Chondrocyte (in vitro differentiated cells): ENCODE results near the gene SLC27A5. TPM values are rescaled to one million over a fixed set of nuclear protein-coding genes. Genes with fewer than 3 reads are reported as not detected.
A peak's percentile ranks its signal among the peaks of the same experiment; 100 is the strongest.
"Not testable (repeated sequence)": the region's sequence is repeated elsewhere in the genome, so short reads cannot be mapped to it uniquely, and the experiment has no call there.

Experiments used
- DNase-seq: peaks from one replicate; pipeline ENCODE4 v3.0.0; 2021; ENCODE audit warnings: mixed read lengths, low spot score
- H3K27ac Mint-ChIP-seq: one replicate; pipeline ENCODE4 v1.8.0; 2021; ENCODE audit warnings: mild to moderate bottlenecking, moderate library complexity, mixed read lengths; ENCODE audit not compliant: unreplicated experiment
- H3K27me3 Mint-ChIP-seq: 2 replicates; pipeline ENCODE4 v1.8.0; 2021; ENCODE audit warnings: low read depth, mixed read lengths
- H3K36me3 Mint-ChIP-seq: 2 replicates; pipeline ENCODE4 v1.8.0; 2021; ENCODE audit warnings: low read depth, mixed read lengths
- H3K4me1 Mint-ChIP-seq: 2 replicates; pipeline ENCODE4 v1.8.0; 2021; ENCODE audit warnings: low read depth, mild to moderate bottlenecking, mixed read lengths
- H3K4me3 Mint-ChIP-seq: one replicate; pipeline ENCODE4 v1.8.0; 2021; ENCODE audit warnings: mild to moderate bottlenecking, moderate library complexity, mixed read lengths; ENCODE audit not compliant: unreplicated experiment
- H3K9me3 Mint-ChIP-seq: 2 replicates; pipeline ENCODE4 v1.8.0; 2021; ENCODE audit warnings: low read depth, mixed read lengths
- total RNA-seq: library from RNA; stranded (reverse); gene quantifications from 3 replicates; pipeline ENCODE4 v1.2.1, GENCODE V29; 2021
- TF ChIP-seq, protein P1 (sequence below): fragments of 200-600 bp; sonication (generic); IDR thresholded peaks from 2 replicates; pipeline ENCODE4 v1.5.0; 2021; ENCODE audit warnings: antibody characterized with exemption, mild to moderate bottlenecking, moderate library complexity

Gene SLC27A5
- total RNA-seq, 1 donor from 2014 or later: 4.7 TPM

DNA sequence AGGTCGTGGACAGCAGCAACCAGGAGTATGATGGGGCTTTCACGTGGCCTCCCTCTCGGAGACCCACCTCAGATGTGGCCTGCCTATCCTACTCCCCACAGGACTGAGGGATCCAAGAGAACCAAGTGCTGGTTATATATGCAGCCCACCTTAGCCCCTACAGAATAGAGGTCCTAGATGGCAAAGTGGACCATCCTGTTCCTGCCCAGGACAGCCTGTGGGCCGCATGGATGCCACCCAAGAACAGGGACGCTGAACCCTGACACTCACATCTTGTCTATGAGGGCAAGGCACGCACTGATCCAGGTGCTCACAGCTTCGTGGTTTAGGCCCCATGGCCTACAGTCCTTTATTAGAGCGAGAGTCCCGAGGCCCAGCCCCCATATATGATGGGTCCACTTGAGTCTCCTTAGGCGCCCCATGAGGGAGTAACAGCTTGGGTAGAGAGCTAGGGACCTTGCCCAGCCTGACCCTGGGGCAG lies 1.5 kb upstream of the SLC27A5 start:
- no peak overlapping the region for H3K4me3 Mint-ChIP-seq
- no peak for DNase-seq
- H3K36me3 Mint-ChIP-seq: peaks cover 5% of the 10 kb centered on the region
- H3K4me1 Mint-ChIP-seq: peaks cover 25% of the 10 kb centered on the region
- H3K27me3 Mint-ChIP-seq: no peaks in the 10 kb centered on the region
- H3K9me3 Mint-ChIP-seq: no peaks in the 10 kb centered on the region
- TF ChIP-seq, protein P1, sequence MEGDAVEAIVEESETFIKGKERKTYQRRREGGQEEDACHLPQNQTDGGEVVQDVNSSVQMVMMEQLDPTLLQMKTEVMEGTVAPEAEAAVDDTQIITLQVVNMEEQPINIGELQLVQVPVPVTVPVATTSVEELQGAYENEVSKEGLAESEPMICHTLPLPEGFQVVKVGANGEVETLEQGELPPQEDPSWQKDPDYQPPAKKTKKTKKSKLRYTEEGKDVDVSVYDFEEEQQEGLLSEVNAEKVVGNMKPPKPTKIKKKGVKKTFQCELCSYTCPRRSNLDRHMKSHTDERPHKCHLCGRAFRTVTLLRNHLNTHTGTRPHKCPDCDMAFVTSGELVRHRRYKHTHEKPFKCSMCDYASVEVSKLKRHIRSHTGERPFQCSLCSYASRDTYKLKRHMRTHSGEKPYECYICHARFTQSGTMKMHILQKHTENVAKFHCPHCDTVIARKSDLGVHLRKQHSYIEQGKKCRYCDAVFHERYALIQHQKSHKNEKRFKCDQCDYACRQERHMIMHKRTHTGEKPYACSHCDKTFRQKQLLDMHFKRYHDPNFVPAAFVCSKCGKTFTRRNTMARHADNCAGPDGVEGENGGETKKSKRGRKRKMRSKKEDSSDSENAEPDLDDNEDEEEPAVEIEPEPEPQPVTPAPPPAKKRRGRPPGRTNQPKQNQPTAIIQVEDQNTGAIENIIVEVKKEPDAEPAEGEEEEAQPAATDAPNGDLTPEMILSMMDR: no peak
- no peak overlapping the region for H3K27ac Mint-ChIP-seq

DNA sequence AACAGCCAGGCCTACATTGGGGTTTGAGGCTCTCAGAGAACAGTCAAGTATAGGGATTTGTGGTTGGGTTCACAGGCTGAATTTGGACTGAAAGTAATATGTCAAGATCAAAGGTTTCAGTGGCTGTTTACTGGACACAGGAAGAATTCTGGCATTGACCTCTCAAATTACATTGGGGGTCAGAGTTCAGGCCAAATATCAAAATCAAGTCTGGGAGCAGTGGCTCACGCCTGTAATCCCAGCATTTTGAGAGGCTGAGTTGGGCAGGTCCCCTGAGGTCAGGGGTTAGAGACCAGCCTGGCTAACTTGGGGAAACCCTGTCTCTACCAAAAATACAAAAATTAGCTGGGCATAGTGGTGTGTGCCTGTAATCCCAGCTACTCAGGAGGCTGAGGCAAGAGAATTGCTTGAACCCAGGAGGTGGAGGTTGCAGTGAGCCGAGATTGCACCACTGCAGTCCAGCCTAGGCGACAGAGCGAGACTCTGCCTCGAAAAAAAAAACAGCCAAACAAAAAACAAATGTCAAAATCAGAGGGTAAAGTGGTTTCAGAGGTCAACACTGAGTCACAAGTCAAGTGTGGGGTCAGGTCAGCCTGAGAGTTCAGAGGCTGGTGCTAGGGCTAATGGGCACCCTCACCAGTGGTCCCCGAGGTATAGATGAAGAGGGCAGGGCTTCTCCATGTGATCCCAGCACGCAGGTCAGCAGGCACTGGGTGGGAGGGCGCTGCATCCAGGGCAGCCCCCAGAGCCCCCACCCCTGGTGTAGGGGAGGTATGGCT lies 1.5 kb downstream of the SLC27A5 start:
- Mint-ChIP-seq H3K4me3 (no peak overlapping the region), H3K9me3 (peaks cover 8% of the 10 kb centered on the region)
- TF ChIP-seq, protein P1: no peak

DNA sequence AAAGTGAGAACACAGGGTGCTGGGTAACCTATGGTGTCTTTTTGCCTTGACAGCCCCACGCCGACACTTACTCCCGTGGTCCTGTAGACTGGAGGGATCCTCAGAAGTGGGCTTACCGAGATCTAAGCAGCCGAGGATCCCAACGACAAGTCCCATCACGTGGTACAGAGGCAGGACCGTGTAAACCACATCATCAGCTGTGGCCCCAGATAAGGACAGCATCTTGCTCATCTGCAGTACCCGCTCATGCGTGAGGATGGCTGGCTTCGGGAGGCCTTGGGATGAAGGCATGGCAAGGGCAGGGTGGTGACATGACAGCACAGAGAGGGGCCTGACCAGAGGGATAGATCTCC lies 2.1 kb downstream of the SLC27A5 start:
- Mint-ChIP-seq H3K27me3 (no peaks in the 10 kb centered on the region), H3K4me3 (no peak overlapping the region), H3K4me1 (peaks cover under 1% of the 10 kb centered on the region), H3K9me3 (peaks cover 8% of the 10 kb centered on the region), H3K36me3 (no peaks in the 10 kb centered on the region), H3K27ac (no peak overlapping the region)
- TF ChIP-seq, protein P1: no peak
- no peak for DNase-seq

More for the DNA sequence above, 1.5 kb downstream of the SLC27A5 start:
- Mint-ChIP-seq H3K36me3 (no peaks in the 10 kb centered on the region), H3K4me1 (peaks cover 4% of the 10 kb centered on the region), H3K27ac (no peak overlapping the region), H3K27me3 (no peaks in the 10 kb centered on the region)
- no peak for DNase-seq

GRCh38 chr19:58507602-58508223 lies 4.1 kb downstream of the SLC27A5 start:
- not testable (repeated sequence) for H3K36me3 Mint-ChIP-seq, H3K27me3 Mint-ChIP-seq, H3K27ac Mint-ChIP-seq, DNase-seq, H3K9me3 Mint-ChIP-seq, H3K4me1 Mint-ChIP-seq, H3K4me3 Mint-ChIP-seq

DNA sequence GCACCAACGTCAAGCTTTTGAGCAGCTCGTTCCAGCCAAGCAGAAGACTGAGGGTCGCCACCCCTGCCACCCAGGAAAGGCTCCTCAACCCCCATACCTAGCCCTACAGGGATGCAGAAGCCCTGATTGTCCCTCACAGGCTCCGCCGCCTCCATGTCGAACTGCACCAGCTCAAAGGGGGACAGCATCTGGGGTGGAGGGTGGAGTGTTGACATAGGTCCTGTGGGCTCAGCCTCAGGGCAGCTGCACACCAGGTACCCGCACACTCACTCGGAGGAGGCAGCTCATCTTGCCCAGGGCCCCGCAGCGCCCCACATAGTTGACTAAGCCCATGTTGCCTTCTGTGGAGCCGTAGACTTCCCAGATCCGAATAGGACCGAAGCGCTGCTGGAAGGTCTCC lies 11.6 kb downstream of the SLC27A5 start:
- no peak overlapping the region for H3K27ac Mint-ChIP-seq
- no peak for DNase-seq
- H3K4me1 Mint-ChIP-seq: peaks cover 15% of the 10 kb centered on the region
- TF ChIP-seq, protein P1: no peak
- no peaks in the 10 kb centered on the region for H3K36me3 Mint-ChIP-seq
- peak overlapping the region; percentile 91 for H3K4me3 Mint-ChIP-seq
- H3K9me3 Mint-ChIP-seq: no peaks in the 10 kb centered on the region
- H3K27me3 Mint-ChIP-seq: no peaks in the 10 kb centered on the region
